ENCODE measurements around the gene PDGFRB.

GRCh38 chr5:150204590-150204960, 48.9 kb upstream of the PDGFRB start:
- no peak for TF ChIP-seq CTCF (IDR thresholded peaks at IDR 0.05)
- no peak for TF ChIP-seq POLR2A (IDR thresholded peaks at IDR 0.05)

Data from body of pancreas (tissue), 4 donors.